ENCODE data around the gene ANKRD31.

DNA sequence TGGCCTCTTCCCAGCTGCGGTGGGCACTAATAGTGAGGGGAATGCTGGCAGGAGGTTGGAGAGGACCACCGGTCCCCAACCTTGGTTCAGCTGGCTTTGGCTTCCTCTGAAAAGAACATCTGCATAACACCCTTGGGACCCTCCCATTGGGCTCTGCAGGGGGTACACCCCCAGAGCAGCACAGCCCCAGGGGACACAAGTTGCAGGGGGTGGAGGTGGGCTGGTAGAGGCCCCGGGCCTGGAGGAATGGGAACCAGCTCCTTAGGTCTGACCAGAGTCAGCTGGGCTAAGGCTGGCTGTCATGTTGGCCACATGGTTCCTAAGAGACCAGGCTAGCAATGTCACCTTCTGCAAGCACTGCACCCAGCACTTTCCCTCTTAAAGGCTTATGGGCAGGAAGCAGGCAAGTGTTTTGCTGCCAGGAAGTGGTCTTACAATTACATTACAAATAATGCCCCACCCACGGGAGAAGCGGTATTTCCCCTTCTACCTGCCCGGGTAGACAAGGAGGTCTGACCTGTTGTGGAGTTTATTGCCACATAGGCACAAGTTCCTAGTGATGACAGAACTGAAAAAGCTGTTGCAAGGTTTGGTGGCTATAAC, 202.4 kb downstream of the ANKRD31 start:
- TF ChIP-seq CTCF (IDR thresholded peaks at IDR 0.05) (no peak), EP300 (IDR thresholded peaks at IDR 0.05; ENCODE audit: low read depth) (no peak), POLR2A (IDR thresholded peaks at IDR 0.05) (no peak)
